Ovary (tissue), 3 donors: ENCODE measurements around the gene DNASE1L1.

Source experiments
- CTCF ChIP-seq, 3 donors: fragments of 450-650 bp in 2 of 3; fragments of 200-600 bp in 1 of 3; IDR thresholded peaks; one replicate each; pipeline versions ENCODE4 v1.5.1 to v1.8.0; 2016 to 2022; ENCODE audit warnings: antibody characterized with exemption in 3 of 3, mild to moderate bottlenecking in 1 of 3
- EP300 ChIP-seq: sonication (generic); formaldehyde crosslinking; IDR thresholded peaks from one replicate; pipeline ENCODE4 v1.6.1; 2017; ENCODE audit warnings: antibody characterized with exemption
- POLR2A ChIP-seq: fragments of 450-650 bp; IDR thresholded peaks from one replicate; pipeline ENCODE4 v1.6.1; 2017; ENCODE audit warnings: antibody characterized with exemption, mild to moderate bottlenecking, moderate library complexity
- donor health status: DM: no; HTN: no; CAD: no.

GRCh38 chrX:154369449-154370299, 39.4 kb downstream of the DNASE1L1 start:
- peak; percentile 39 for TF ChIP-seq POLR2A
- no peak for TF ChIP-seq CTCF (IDR thresholded peaks at IDR 0.05)
- TF ChIP-seq EP300, result no peak
